K562 (cell line): ENCODE results near the gene PGPEP1. TPM values are rescaled to one million over a fixed set of nuclear protein-coding genes. Genes with fewer than 3 reads are reported as not detected.

Source experiments
- ESRRB ChIP-seq: fragments of 250-450 bp; sonication (Bioruptor Pico); IDR thresholded peaks from 2 replicates; pipeline ENCODE4 v1.5.0; 2020; ENCODE audit warnings: mild to moderate bottlenecking, moderate library complexity, borderline replicate concordance
- KLF16 ChIP-seq: IDR thresholded peaks from 2 replicates; pipeline ENCODE4 v1.6.1; 2016; ENCODE audit warnings: antibody characterized with exemption
- NELFE ChIP-seq: IDR thresholded peaks from 2 replicates; pipeline ENCODE4 v1.6.1; 2011; ENCODE audit warnings: mild to moderate bottlenecking; ENCODE audit not compliant: insufficient read depth, insufficient read length
- NRF1 ChIP-seq, 2 experiments: fragments of 450-650 bp; IDR thresholded peaks in 1 of 2; conservative IDR thresholded peaks in 1 of 2; 2 replicates each; pipeline ENCODE4 v1.6.1; 2014; ENCODE audit warnings: mild to moderate bottlenecking in 2 of 2
- RUNX1 ChIP-seq: sonication (generic); IDR thresholded peaks from 2 replicates; pipeline ENCODE4 v1.6.1; 2016; ENCODE audit warnings: antibody characterized with exemption, low read depth
- SMC3 ChIP-seq: conservative IDR thresholded peaks from 2 replicates; pipeline ENCODE4 v1.6.1; 2011; ENCODE audit warnings: low read depth, low read length, improper control_type of control experiment; ENCODE audit not compliant: insufficient read depth
- SPI1 ChIP-seq: IDR thresholded peaks from 2 replicates; pipeline ENCODE4 v1.6.1; 2011; ENCODE audit warnings: low read depth, low read length, control low read depth, borderline replicate concordance
- SREBF2 ChIP-seq: sonication (generic); formaldehyde crosslinking; IDR thresholded peaks from 2 replicates; pipeline ENCODE4 v1.4.0; 2020; ENCODE audit warnings: mild to moderate bottlenecking, missing genetic modification reagents
- polyA plus RNA-seq, 8 experiments: library from polyadenylated mRNA; depleted of rRNA in 4 of 8; stranded (reverse) in 5 of 8; unstranded in 3 of 8; fragments of >200 nt; fragmentation: Nextera tagmentation in 2 of 8; fragmentation: Illumina TruSeq in 1 of 8; extraction: Ambion mirVana in 2 of 8; extraction: Trizol in 1 of 8; gene quantifications; 2 replicates each; pipeline versions ENCODE4 v1.2.1 to v1.2.3, GENCODE V29; 2011 to 2014; ENCODE audit warnings: inconsistent platforms in 1 of 8, missing spikeins in 1 of 8
- total RNA-seq, 7 experiments: library from RNA; depleted of rRNA in 6 of 7; stranded (reverse); fragments of >200 nt in 6 of 7; fragmentation: Illumina TruSeq in 2 of 7; extraction: Trizol in 2 of 7; gene quantifications; 2 replicates each; pipeline versions ENCODE4 v1.2.1 to v1.2.3, GENCODE V29; 2011 to 2021; ENCODE audit warnings: low replicate concordance in 1 of 7
- TF ChIP-seq, protein P1 (sequence below): fragments of 450-650 bp; IDR thresholded peaks from 2 replicates; pipeline ENCODE4 v1.6.1; 2016; ENCODE audit warnings: mild to moderate bottlenecking, moderate library complexity
- TF ChIP-seq, protein P2 (sequence below): IDR thresholded peaks from 3 replicates; pipeline ENCODE4 v1.6.1; 2011; ENCODE audit warnings: borderline replicate concordance, mild to moderate bottlenecking, moderate library complexity; ENCODE audit not compliant: insufficient read length; ENCODE audit errors: extremely low read depth
- TF ChIP-seq, protein P3 (sequence below): fragments of 250-450 bp; sonication (Bioruptor Pico); IDR thresholded peaks from 2 replicates; pipeline ENCODE4 v1.8.0; 2021; ENCODE audit warnings: borderline replicate concordance, mild to moderate bottlenecking, moderate library complexity; ENCODE audit not compliant: poor library complexity, severe bottlenecking

PGPEP1 gene
- total and polyA plus RNA-seq, 9 of the 15 experiments (the other 6 are each of a cell fraction or from before 2014, with no cell fraction given), result 10.0 to 69.6 (median 33.5) TPM

DNA sequence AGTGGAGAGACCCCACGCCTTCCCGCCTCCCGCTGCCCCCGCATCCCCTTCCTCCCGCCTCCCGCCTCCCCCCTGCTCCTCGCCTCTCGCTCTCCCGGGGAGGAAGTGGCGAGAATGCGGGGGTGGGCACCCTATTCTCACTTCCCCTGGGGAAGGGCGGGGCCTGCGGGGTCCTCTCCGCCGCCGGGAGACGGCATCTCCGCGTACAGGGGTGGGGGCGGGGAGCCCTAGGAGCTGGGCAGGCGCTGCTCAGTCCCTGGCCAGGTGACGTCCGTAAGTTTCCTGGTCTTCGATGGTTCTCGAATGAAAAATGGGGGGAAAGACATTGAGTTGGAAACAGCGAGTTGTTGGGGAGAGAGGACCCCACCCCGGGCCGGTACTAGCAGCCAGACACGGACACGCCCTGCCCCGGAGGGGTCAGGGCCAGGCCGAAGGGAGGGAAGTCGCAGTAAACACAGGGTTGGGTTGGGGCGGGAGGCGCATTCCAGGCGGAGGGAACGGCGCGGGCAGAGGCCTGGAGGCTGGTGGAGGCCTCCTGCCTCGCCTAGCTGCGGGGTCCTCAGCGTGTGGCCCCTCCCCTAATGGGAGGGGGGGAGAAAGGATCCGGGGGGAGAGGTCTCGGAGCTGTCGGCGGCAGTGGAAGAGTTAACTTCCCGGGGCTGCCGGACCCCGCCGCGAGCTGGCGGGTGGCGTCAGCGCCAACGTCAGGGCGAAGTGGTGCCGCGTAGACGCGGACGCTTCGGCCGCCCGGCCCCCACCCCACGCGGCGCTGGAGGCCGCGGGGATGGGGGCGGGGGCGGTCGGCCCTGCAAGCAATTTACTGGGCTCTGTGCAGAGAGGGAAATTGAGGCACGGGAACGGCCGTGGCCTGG, 48.6 kb upstream of the PGPEP1 start (continued):
- TF ChIP-seq, protein P1, sequence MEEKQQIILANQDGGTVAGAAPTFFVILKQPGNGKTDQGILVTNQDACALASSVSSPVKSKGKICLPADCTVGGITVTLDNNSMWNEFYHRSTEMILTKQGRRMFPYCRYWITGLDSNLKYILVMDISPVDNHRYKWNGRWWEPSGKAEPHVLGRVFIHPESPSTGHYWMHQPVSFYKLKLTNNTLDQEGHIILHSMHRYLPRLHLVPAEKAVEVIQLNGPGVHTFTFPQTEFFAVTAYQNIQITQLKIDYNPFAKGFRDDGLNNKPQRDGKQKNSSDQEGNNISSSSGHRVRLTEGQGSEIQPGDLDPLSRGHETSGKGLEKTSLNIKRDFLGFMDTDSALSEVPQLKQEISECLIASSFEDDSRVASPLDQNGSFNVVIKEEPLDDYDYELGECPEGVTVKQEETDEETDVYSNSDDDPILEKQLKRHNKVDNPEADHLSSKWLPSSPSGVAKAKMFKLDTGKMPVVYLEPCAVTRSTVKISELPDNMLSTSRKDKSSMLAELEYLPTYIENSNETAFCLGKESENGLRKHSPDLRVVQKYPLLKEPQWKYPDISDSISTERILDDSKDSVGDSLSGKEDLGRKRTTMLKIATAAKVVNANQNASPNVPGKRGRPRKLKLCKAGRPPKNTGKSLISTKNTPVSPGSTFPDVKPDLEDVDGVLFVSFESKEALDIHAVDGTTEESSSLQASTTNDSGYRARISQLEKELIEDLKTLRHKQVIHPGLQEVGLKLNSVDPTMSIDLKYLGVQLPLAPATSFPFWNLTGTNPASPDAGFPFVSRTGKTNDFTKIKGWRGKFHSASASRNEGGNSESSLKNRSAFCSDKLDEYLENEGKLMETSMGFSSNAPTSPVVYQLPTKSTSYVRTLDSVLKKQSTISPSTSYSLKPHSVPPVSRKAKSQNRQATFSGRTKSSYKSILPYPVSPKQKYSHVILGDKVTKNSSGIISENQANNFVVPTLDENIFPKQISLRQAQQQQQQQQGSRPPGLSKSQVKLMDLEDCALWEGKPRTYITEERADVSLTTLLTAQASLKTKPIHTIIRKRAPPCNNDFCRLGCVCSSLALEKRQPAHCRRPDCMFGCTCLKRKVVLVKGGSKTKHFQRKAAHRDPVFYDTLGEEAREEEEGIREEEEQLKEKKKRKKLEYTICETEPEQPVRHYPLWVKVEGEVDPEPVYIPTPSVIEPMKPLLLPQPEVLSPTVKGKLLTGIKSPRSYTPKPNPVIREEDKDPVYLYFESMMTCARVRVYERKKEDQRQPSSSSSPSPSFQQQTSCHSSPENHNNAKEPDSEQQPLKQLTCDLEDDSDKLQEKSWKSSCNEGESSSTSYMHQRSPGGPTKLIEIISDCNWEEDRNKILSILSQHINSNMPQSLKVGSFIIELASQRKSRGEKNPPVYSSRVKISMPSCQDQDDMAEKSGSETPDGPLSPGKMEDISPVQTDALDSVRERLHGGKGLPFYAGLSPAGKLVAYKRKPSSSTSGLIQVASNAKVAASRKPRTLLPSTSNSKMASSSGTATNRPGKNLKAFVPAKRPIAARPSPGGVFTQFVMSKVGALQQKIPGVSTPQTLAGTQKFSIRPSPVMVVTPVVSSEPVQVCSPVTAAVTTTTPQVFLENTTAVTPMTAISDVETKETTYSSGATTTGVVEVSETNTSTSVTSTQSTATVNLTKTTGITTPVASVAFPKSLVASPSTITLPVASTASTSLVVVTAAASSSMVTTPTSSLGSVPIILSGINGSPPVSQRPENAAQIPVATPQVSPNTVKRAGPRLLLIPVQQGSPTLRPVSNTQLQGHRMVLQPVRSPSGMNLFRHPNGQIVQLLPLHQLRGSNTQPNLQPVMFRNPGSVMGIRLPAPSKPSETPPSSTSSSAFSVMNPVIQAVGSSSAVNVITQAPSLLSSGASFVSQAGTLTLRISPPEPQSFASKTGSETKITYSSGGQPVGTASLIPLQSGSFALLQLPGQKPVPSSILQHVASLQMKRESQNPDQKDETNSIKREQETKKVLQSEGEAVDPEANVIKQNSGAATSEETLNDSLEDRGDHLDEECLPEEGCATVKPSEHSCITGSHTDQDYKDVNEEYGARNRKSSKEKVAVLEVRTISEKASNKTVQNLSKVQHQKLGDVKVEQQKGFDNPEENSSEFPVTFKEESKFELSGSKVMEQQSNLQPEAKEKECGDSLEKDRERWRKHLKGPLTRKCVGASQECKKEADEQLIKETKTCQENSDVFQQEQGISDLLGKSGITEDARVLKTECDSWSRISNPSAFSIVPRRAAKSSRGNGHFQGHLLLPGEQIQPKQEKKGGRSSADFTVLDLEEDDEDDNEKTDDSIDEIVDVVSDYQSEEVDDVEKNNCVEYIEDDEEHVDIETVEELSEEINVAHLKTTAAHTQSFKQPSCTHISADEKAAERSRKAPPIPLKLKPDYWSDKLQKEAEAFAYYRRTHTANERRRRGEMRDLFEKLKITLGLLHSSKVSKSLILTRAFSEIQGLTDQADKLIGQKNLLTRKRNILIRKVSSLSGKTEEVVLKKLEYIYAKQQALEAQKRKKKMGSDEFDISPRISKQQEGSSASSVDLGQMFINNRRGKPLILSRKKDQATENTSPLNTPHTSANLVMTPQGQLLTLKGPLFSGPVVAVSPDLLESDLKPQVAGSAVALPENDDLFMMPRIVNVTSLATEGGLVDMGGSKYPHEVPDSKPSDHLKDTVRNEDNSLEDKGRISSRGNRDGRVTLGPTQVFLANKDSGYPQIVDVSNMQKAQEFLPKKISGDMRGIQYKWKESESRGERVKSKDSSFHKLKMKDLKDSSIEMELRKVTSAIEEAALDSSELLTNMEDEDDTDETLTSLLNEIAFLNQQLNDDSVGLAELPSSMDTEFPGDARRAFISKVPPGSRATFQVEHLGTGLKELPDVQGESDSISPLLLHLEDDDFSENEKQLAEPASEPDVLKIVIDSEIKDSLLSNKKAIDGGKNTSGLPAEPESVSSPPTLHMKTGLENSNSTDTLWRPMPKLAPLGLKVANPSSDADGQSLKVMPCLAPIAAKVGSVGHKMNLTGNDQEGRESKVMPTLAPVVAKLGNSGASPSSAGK, result peak; percentile 90
- TF ChIP-seq NELFE (no peak), RUNX1 (no peak; the same call in 1 of the 2 replicates), SPI1 (peak; percentile 97), SREBF2 (CRISPR knock-in tag) (no peak), NRF1 (conservative IDR thresholded peaks at IDR 0.05 in 1 of 2, IDR thresholded peaks at IDR 0.05 in 1 of 2) (peak; percentile 82 to 84), SMC3 (no peak), ESRRB (CRISPR knock-in tag) (no peak), KLF16 (no peak; the same call in 1 of the 2 replicates)
- TF ChIP-seq, protein P2, sequence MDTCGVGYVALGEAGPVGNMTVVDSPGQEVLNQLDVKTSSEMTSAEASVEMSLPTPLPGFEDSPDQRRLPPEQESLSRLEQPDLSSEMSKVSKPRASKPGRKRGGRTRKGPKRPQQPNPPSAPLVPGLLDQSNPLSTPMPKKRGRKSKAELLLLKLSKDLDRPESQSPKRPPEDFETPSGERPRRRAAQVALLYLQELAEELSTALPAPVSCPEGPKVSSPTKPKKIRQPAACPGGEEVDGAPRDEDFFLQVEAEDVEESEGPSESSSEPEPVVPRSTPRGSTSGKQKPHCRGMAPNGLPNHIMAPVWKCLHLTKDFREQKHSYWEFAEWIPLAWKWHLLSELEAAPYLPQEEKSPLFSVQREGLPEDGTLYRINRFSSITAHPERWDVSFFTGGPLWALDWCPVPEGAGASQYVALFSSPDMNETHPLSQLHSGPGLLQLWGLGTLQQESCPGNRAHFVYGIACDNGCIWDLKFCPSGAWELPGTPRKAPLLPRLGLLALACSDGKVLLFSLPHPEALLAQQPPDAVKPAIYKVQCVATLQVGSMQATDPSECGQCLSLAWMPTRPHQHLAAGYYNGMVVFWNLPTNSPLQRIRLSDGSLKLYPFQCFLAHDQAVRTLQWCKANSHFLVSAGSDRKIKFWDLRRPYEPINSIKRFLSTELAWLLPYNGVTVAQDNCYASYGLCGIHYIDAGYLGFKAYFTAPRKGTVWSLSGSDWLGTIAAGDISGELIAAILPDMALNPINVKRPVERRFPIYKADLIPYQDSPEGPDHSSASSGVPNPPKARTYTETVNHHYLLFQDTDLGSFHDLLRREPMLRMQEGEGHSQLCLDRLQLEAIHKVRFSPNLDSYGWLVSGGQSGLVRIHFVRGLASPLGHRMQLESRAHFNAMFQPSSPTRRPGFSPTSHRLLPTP, result no peak
- TF ChIP-seq, protein P3, sequence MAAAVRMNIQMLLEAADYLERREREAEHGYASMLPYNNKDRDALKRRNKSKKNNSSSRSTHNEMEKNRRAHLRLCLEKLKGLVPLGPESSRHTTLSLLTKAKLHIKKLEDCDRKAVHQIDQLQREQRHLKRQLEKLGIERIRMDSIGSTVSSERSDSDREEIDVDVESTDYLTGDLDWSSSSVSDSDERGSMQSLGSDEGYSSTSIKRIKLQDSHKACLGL (CRISPR knock-in tag), result no peak
